Measurements from ENCODE around the gene FGF7. TPM values are rescaled to one million over a fixed set of nuclear protein-coding genes. Genes with fewer than 3 reads are reported as not detected.
A peak's percentile ranks its signal among the peaks of the same experiment; 100 is the strongest.

Gene FGF7
- total and polyA plus RNA-seq, 9 donors, result 20.2 to 71.8 (median 45.3) TPM

DNA sequence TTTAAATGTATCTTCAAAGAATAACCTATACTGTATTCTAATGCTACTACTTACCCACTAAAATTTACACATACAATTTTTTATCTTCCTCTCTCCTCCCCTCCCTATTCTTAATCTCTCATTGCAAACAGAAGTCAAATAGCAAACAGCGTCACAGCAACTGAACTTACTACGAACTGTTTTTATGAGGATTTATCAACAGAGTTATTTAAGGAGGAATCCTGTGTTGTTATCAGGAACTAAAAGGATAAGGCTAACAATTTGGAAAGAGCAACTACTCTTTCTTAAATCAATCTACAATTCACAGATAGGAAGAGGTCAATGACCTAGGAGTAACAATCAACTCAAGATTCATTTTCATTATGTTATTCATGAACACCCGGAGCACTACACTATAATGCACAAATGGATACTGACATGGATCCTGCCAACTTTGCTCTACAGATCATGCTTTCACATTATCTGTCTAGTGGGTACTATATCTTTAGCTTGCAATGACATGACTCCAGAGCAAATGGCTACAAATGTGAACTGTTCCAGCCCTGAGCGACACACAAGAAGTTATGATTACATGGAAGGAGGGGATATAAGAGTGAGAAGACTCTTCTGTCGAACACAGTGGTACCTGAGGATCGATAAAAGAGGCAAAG is 984 bp downstream of the FGF7 start:
- TF ChIP-seq, protein P1, sequence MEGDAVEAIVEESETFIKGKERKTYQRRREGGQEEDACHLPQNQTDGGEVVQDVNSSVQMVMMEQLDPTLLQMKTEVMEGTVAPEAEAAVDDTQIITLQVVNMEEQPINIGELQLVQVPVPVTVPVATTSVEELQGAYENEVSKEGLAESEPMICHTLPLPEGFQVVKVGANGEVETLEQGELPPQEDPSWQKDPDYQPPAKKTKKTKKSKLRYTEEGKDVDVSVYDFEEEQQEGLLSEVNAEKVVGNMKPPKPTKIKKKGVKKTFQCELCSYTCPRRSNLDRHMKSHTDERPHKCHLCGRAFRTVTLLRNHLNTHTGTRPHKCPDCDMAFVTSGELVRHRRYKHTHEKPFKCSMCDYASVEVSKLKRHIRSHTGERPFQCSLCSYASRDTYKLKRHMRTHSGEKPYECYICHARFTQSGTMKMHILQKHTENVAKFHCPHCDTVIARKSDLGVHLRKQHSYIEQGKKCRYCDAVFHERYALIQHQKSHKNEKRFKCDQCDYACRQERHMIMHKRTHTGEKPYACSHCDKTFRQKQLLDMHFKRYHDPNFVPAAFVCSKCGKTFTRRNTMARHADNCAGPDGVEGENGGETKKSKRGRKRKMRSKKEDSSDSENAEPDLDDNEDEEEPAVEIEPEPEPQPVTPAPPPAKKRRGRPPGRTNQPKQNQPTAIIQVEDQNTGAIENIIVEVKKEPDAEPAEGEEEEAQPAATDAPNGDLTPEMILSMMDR (IDR thresholded peaks at IDR 0.05), result no peak
- TF ChIP-seq EP300 (IDR thresholded peaks at IDR 0.05) (no peak), POLR2A (IDR thresholded peaks at IDR 0.05) (no peak)
- no peak for DNase-seq
- WGBS, 3 donors, result 14 to 20% (median 17%) methylated on average over 6 of the region's 6 CpGs
- Histone ChIP-seq H3K4me3 (peak overlapping the region; percentile 51), H3K27me3 (no peaks in the 10 kb centered on the region), H3K9me3 (no peaks in the 10 kb centered on the region), H3K4me1 (ENCODE audit: insufficient read depth) (no peaks in the 10 kb centered on the region), H3K36me3 (no peaks in the 10 kb centered on the region), H3K27ac (peak overlapping the region in 1 of 2 donors; percentile 66)
- intact Hi-C loops (cut with DNase I), result loop anchor here in 2 of 4 donors (5.0 to 10.0 kb wide), 3 partner anchors 187 to 718 kb away; no protein-coding TSS in a partner anchor

DNA sequence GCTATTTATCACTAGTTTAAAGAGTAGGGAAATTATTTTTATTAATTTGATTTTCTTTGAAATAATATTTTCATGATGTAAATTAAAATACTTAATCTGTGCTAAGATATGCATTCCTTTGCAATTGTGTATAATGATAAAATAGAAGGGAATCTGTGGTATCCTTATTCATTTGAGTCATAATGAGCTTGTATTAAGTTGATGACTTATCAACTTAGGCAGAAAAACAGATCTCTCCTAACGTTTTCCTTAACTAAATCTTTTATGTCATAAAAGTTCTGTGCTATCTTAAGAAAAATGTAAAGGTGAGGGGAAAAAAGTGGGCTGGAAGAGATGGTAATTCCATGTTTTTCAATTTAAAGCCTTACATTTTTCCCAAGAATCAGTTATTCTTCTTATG is 1.9 kb downstream of the FGF7 start:
- no peaks in the 10 kb centered on the region for H3K36me3 ChIP-seq
- peak overlapping the region in 1 of 2 donors; percentile 66 for H3K27ac ChIP-seq
- intact Hi-C loops (cut with DNase I), result loop anchor here in 2 of 4 donors (5.0 to 10.0 kb wide), 3 partner anchors 188 to 717 kb away; no protein-coding TSS in a partner anchor
- no peak for DNase-seq
- no peaks in the 10 kb centered on the region for H3K9me3 ChIP-seq
- no peaks in the 10 kb centered on the region for H3K27me3 ChIP-seq
- TF ChIP-seq EP300 (IDR thresholded peaks at IDR 0.05) (no peak), POLR2A (IDR thresholded peaks at IDR 0.05) (no peak)
- TF ChIP-seq, protein P1 (IDR thresholded peaks at IDR 0.05), result no peak
- peaks cover 4% of the 10 kb centered on the region for H3K4me1 ChIP-seq (ENCODE audit: insufficient read depth)
- peak overlapping the region; percentile 51 for H3K4me3 ChIP-seq
- 5 to 22% (median 11%) methylated on average over 1 of the region's 1 CpG for WGBS, 3 donors

DNA sequence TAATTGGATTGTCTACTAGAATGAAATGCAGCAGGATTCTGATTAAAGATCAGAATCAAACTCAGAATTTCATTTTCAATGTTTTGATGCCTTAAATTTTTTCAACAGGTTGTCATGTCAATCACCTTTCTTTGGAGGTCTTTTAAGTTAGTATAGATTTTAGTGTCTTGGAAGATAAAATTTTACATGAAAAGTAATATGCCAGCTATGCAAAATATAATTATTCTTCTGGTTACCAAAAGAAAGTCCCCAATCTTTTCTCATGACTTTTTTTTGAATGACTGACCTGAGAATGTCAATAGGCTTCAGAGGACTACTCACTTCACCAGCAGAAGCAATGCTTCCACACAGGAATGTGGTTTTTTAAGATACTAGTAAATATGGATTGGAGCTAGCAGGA is 4.3 kb downstream of the FGF7 start:
- intact Hi-C loops (cut with DNase I), result loop anchor here in 1 of 4 donors (10.0 kb wide), 1 partner anchor 577 kb away; no protein-coding TSS in a partner anchor
- no peak for DNase-seq
- no peaks in the 10 kb centered on the region for H3K27me3 ChIP-seq
- H3K27ac ChIP-seq, result no peak overlapping the region
- no peaks in the 10 kb centered on the region for H3K36me3 ChIP-seq
- peaks cover 6% of the 10 kb centered on the region for H3K4me1 ChIP-seq (ENCODE audit: insufficient read depth)
- TF ChIP-seq, protein P1 (IDR thresholded peaks at IDR 0.05), result no peak
- TF ChIP-seq EP300 (IDR thresholded peaks at IDR 0.05) (no peak), POLR2A (IDR thresholded peaks at IDR 0.05) (no peak)
- H3K9me3 ChIP-seq, result no peaks in the 10 kb centered on the region
- peak overlapping the region; percentile 51 for H3K4me3 ChIP-seq

DNA sequence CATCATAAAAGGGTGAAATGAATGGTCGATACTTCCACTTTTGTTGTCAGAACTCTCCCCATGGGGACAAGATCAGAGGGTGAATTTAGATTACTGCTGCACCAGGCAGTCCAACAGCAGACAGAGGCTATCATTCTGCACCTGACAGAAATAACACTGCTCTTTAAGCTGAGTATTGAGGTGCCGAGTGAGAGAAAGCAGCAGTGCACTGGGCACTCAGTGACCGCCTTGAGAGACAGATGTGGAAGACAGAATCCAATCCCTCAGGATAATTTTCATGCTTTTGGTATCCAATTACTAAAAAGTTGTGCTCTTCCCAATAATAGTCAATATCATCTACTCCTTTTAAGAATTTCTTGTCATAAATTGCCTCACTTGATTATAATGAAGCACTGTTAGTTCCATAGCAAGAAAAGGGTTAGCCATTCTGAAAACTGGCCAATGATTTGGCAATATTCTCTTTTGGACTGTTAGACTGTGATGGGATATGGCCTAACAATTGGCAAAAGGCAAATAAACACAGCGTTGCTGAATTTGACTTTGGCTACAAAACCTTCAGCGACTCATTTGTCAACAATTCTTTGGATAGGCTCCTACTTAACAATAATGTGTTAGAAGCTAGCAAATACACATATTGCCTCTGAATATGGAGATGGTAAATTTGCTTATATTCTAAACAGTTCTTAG is 5.5 kb downstream of the FGF7 start:
- no peak for DNase-seq
- intact Hi-C loops (cut with DNase I), result loop anchor here in 1 of 4 donors (10.0 kb wide), 1 partner anchor 576 kb away; no protein-coding TSS in a partner anchor
- no peaks in the 10 kb centered on the region for H3K9me3 ChIP-seq
- TF ChIP-seq EP300 (IDR thresholded peaks at IDR 0.05) (no peak), POLR2A (IDR thresholded peaks at IDR 0.05) (no peak)
- TF ChIP-seq, protein P1 (IDR thresholded peaks at IDR 0.05), result no peak
- WGBS, 3 donors, result 60 to 63% (median 62%) methylated on average over 5 of the region's 5 CpGs
- H3K4me3 ChIP-seq, result peak overlapping the region; percentile 51
- no peaks in the 10 kb centered on the region for H3K27me3 ChIP-seq
- peaks cover 7% of the 10 kb centered on the region for H3K4me1 ChIP-seq (ENCODE audit: insufficient read depth)
- H3K27ac ChIP-seq, result no peak overlapping the region
- H3K36me3 ChIP-seq, result no peaks in the 10 kb centered on the region
